Ovary (tissue), 9 donors: ENCODE results near the gene KCTD5. TPM values are rescaled to one million over a fixed set of nuclear protein-coding genes. Genes with fewer than 3 reads are reported as not detected.
A peak's percentile ranks its signal among the peaks of the same experiment; 100 is the strongest.
"Not testable (repeated sequence)": the region's sequence is repeated elsewhere in the genome, so short reads cannot be mapped to it uniquely, and the experiment has no call there.

Source experiments
- DNase-seq, 5 donors: peaks; one replicate each; pipeline ENCODE4 v3.0.0-alpha.2; 2019 to 2020
- H3K27ac ChIP-seq, 2 donors: fragments of 200-600 bp; one replicate each; pipeline versions ENCODE4 v1.5.1 to v1.8.0; 2019 to 2022
- H3K27me3 ChIP-seq: fragments of 200-600 bp; one replicate; pipeline ENCODE4 v1.8.0; 2022
- H3K36me3 ChIP-seq: fragments of 200-600 bp; sonication (generic); one replicate; pipeline ENCODE4 v1.5.1; 2019
- H3K4me1 ChIP-seq: one replicate; pipeline ENCODE4 v1.8.1; 2013; ENCODE audit warnings: mild to moderate bottlenecking, moderate library complexity; ENCODE audit not compliant: insufficient read depth
- H3K4me3 ChIP-seq: fragments of 200-600 bp; sonication (generic); one replicate; pipeline ENCODE4 v1.5.1; 2017
- H3K9me3 ChIP-seq, 2 donors: fragments of 200-600 bp in 1 of 2; sonication (generic) in 1 of 2; one replicate each; pipeline versions ENCODE4 v1.5.1 to v1.8.1; 2013 to 2019; ENCODE audit warnings: mild to moderate bottlenecking in 1 of 2, moderate library complexity in 1 of 2
- CTCF ChIP-seq, 3 donors: fragments of 450-650 bp in 2 of 3; fragments of 200-600 bp in 1 of 3; IDR thresholded peaks; one replicate each; pipeline versions ENCODE4 v1.5.1 to v1.8.0; 2016 to 2022; ENCODE audit warnings: antibody characterized with exemption in 3 of 3, mild to moderate bottlenecking in 1 of 3
- EP300 ChIP-seq: sonication (generic); formaldehyde crosslinking; IDR thresholded peaks from one replicate; pipeline ENCODE4 v1.6.1; 2017; ENCODE audit warnings: antibody characterized with exemption
- POLR2A ChIP-seq: fragments of 450-650 bp; IDR thresholded peaks from one replicate; pipeline ENCODE4 v1.6.1; 2017; ENCODE audit warnings: antibody characterized with exemption, mild to moderate bottlenecking, moderate library complexity
- WGBS, 3 donors: extraction: QIAGEN DNeasy Blood & Tissue Kit in 1 of 3; methylation state at CpG; one replicate each; pipeline versions ENCODE4 v1.1.5 to v1.1.7; 2013 to 2017; 5-methylcytosine and 5-hydroxymethylcytosine counted together
- intact Hi-C, 4 donors: fragments of 100-400 bp; cut with DNase I; formaldehyde crosslinking; loops; one replicate each; pipeline versions ENCODE4 v1.11.0 to v1.15.1; 2022 to 2023
- polyA plus RNA-seq, 2 donors: library from polyadenylated mRNA; stranded (reverse); fragments of 200-250 nt in 1 of 2; fragments of 350-450 nt in 1 of 2; fragmentation: Illumina TruSeq in 1 of 2; extraction: RNeasy Lipid Tissue Mini Kit (QIAGEN cat#74804) in 1 of 2; gene quantifications; one replicate each; pipeline ENCODE4 v1.2.3, GENCODE V29; 2013 to 2014
- total RNA-seq, 7 donors: library from RNA; depleted of rRNA in 2 of 7; stranded (reverse); fragments of >200 nt in 2 of 7; fragmentation: NEBNext Ultra II Directional in 3 of 7; extraction: Animal tissue kit (Norgen Biotek cat#: 25700) in 3 of 7; gene quantifications; one replicate each; pipeline versions ENCODE4 v1.1.0 to v1.2.4, GENCODE V29; 2016 to 2023
- donor health status: DM: no; HTN: no; CAD: no; lungs with moderate emphysema.
- donor health status: DM: no; HTN: no; CAD: no.
- donor health status: Bipolar disorder and iron deficiency.
- donor health status: DM: yes; HTN: yes; CAD: no.
- donor health status: DM: no; HTN: no; CAD: no.
- donor health status: DM: yes; HTN: yes; CAD: no.

Gene KCTD5
- total and polyA plus RNA-seq, 9 donors = 12.2 to 19.8 (median 13.3) TPM

- Histone ChIP-seq H3K9me3 (no peaks in the 10 kb centered on the region), H3K36me3 (no peaks in the 10 kb centered on the region), H3K4me1 (no peaks in the 10 kb centered on the region), H3K27ac (no peak overlapping the region), H3K4me3 (no peak overlapping the region), H3K27me3 (no peaks in the 10 kb centered on the region)
- TF ChIP-seq POLR2A = no peak
- TF ChIP-seq EP300 = no peak
- TF ChIP-seq CTCF (IDR thresholded peaks at IDR 0.05) = no peak
- WGBS, 3 donors = 42 to 64% (median 56%) methylated on average over 2 of the region's 2 CpGs
- no peak for DNase-seq
- intact Hi-C loops = loop anchor here in 1 of 4 donors (10.0 kb wide), 1 partner anchor 58 kb away; no protein-coding TSS in a partner anchor
Observed at GRCh38 chr16:2656985-2657384, 25.3 kb upstream of the KCTD5 start.

- H3K36me3 ChIP-seq, H3K4me1 ChIP-seq, H3K27ac ChIP-seq, H3K27me3 ChIP-seq, DNase-seq, H3K4me3 ChIP-seq, H3K9me3 ChIP-seq: not testable (repeated sequence)
- WGBS, 3 donors = no CpG with 5 or more reads among the region's 17 CpGs
- intact Hi-C loops = loop anchor here in 1 of 4 donors (10.0 kb wide), 1 partner anchor 57 kb away; no protein-coding TSS in a partner anchor
Observed at GRCh38 chr16:2657803-2658202, 24.5 kb upstream of the KCTD5 start.

GRCh38 chr16:2659560-2659959, 22.8 kb upstream of the KCTD5 start:
- 61 to 77% (median 70%) methylated on average over 7 to 8 of the region's 8 CpGs for WGBS, 3 donors
- H3K9me3 ChIP-seq = not testable (repeated sequence)

GRCh38 chr16:2660014-2660662, 22.2 kb upstream of the KCTD5 start:
- H3K4me1 ChIP-seq, H3K9me3 ChIP-seq, DNase-seq, intact Hi-C loops, H3K4me3 ChIP-seq, H3K27me3 ChIP-seq, H3K27ac ChIP-seq, H3K36me3 ChIP-seq: not testable (repeated sequence)
- 78 to 86% (median 85%) methylated on average over 11 of the region's 11 CpGs for WGBS, 3 donors

More at GRCh38 chr16:2659560-2659959, 22.8 kb upstream of the KCTD5 start:
- DNase-seq, H3K27me3 ChIP-seq, H3K36me3 ChIP-seq, H3K4me3 ChIP-seq, H3K4me1 ChIP-seq, H3K27ac ChIP-seq: not testable (repeated sequence)
- intact Hi-C loops = loop anchor here in 1 of 4 donors (10.0 kb wide), 1 partner anchor 55 kb away; no protein-coding TSS in a partner anchor

- H3K27me3 ChIP-seq, H3K36me3 ChIP-seq, H3K9me3 ChIP-seq, H3K27ac ChIP-seq, intact Hi-C loops, H3K4me1 ChIP-seq, H3K4me3 ChIP-seq: not testable (repeated sequence)
- TF ChIP-seq CTCF (IDR thresholded peaks at IDR 0.05) = peak in 2 of 3 donors; percentile 33 to 35
- 36 to 42% (median 40%) methylated on average over 21 of the region's 21 CpGs for WGBS, 3 donors
- peak in 1 of 5 donors; percentile 42 for DNase-seq
Observed at GRCh38 chr16:2660755-2661373, 21.5 kb upstream of the KCTD5 start.
